Loucy (cell line): ENCODE results near the gene L3MBTL4.
"Not testable (repeated sequence)": the region's sequence is repeated elsewhere in the genome, so short reads cannot be mapped to it uniquely, and the experiment has no call there.

ENCODE experiments used
- H2AFZ ChIP-seq: fragments of 200-600 bp; sonication (generic); 2 replicates; pipeline ENCODE4 v1.6.0; 2016; ENCODE audit warnings: antibody characterized with exemption, mild to moderate bottlenecking, low read length, moderate library complexity
- H3F3A ChIP-seq: fragments of 200-600 bp; 2 replicates; pipeline ENCODE4 v1.6.0; 2016; ENCODE audit warnings: antibody characterized with exemption, low read depth, mild to moderate bottlenecking
- H3K27me3 ChIP-seq: fragments of 200-600 bp; sonication (generic); 2 replicates; pipeline ENCODE4 v1.6.1; 2014; ENCODE audit warnings: low read length, mild to moderate bottlenecking; ENCODE audit not compliant: insufficient read depth, poor library complexity, severe bottlenecking
- H3K36me3 ChIP-seq: fragments of 200-600 bp; sonication (generic); 2 replicates; pipeline ENCODE4 v1.6.1; 2016; ENCODE audit warnings: low read length; ENCODE audit not compliant: insufficient read depth
- H3K4me1 ChIP-seq: fragments of 200-600 bp; sonication (generic); 2 replicates; pipeline ENCODE4 v1.5.1; 2014; ENCODE audit warnings: low read length, mild to moderate bottlenecking; ENCODE audit not compliant: insufficient read depth, poor library complexity, severe bottlenecking
- H3K4me2 ChIP-seq: fragments of 200-600 bp; sonication (generic); 2 replicates; pipeline ENCODE4 v1.6.0; 2014; ENCODE audit warnings: antibody characterized with exemption, low read length, low read depth, mild to moderate bottlenecking; ENCODE audit not compliant: poor library complexity, severe bottlenecking
- H3K4me3 ChIP-seq: fragments of 200-600 bp; sonication (generic); 2 replicates; pipeline ENCODE4 v1.5.1; 2014; ENCODE audit warnings: low read length, mild to moderate bottlenecking, mixed read lengths; ENCODE audit not compliant: poor library complexity, severe bottlenecking
- H3K79me2 ChIP-seq: fragments of 200-600 bp; sonication (generic); 2 replicates; pipeline ENCODE4 v1.6.1; 2014; ENCODE audit warnings: low read length; ENCODE audit not compliant: insufficient read depth
- H3K9ac ChIP-seq: fragments of 200-600 bp; sonication (generic); 2 replicates; pipeline ENCODE4 v1.6.0; 2014; ENCODE audit warnings: mild to moderate bottlenecking, low read depth, low read length, moderate library complexity; ENCODE audit not compliant: poor library complexity, severe bottlenecking
- H3K9me2 ChIP-seq: fragments of 200-600 bp; sonication (generic); replicated peaks from 2 replicates; pipeline ENCODE4 v1.6.1; 2016; ENCODE audit warnings: low read depth, low read length, mixed read lengths
- H3K9me3 ChIP-seq: fragments of 200-600 bp; sonication (generic); 2 replicates; pipeline ENCODE4 v1.6.1; 2014; ENCODE audit warnings: mild to moderate bottlenecking, antibody characterized with exemption, low read length, low read depth; ENCODE audit not compliant: insufficient read depth
- H4K20me1 ChIP-seq: fragments of 200-600 bp; sonication (generic); 2 replicates; pipeline ENCODE4 v1.6.0; 2014; ENCODE audit warnings: antibody characterized with exemption, low read length, mild to moderate bottlenecking; ENCODE audit not compliant: insufficient read depth, poor library complexity, severe bottlenecking
- EZH2phosphoT487 ChIP-seq: fragments of 200-600 bp; IDR thresholded peaks from 2 replicates; pipeline ENCODE4 v1.6.1; 2018; ENCODE audit warnings: antibody characterized with exemption, mild to moderate bottlenecking, moderate library complexity, borderline replicate concordance
- TF ChIP-seq, protein P1 (sequence below): fragments of 200-600 bp; sonication (generic); conservative IDR thresholded peaks from 2 replicates; pipeline ENCODE4 v1.5.1; 2014; ENCODE audit warnings: mild to moderate bottlenecking, antibody characterized with exemption, low read length

Gene L3MBTL4

DNA sequence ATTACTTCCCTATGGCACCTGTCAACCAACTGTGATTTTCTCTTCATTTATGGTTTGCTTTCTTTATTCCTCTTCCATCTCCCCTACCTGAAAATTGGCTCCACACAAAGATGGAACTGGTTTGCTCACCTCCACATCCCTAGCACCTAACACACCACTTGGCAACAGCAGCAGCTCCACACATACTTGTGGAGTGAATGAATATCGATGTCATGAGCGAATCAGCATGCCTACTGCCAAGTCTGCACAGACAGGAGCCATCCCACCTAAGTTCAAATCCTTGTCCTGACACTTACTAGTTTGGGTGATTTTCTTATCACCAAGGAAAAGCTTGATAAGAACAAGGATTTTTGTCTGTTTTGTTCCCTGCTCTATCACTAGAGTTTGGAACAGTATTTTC, 328.0 kb downstream of the L3MBTL4 start:
- H3K79me2 ChIP-seq = no peaks in the 10 kb centered on the region
- no peaks in the 10 kb centered on the region for H3K27me3 ChIP-seq
- no peak overlapping the region for H3K4me3 ChIP-seq
- no peaks in the 10 kb centered on the region for H3F3A ChIP-seq
- H3K4me2 ChIP-seq = no peak overlapping the region
- no peaks in the 10 kb centered on the region for H4K20me1 ChIP-seq
- TF ChIP-seq EZH2phosphoT487 = no peak
- TF ChIP-seq, protein P1, sequence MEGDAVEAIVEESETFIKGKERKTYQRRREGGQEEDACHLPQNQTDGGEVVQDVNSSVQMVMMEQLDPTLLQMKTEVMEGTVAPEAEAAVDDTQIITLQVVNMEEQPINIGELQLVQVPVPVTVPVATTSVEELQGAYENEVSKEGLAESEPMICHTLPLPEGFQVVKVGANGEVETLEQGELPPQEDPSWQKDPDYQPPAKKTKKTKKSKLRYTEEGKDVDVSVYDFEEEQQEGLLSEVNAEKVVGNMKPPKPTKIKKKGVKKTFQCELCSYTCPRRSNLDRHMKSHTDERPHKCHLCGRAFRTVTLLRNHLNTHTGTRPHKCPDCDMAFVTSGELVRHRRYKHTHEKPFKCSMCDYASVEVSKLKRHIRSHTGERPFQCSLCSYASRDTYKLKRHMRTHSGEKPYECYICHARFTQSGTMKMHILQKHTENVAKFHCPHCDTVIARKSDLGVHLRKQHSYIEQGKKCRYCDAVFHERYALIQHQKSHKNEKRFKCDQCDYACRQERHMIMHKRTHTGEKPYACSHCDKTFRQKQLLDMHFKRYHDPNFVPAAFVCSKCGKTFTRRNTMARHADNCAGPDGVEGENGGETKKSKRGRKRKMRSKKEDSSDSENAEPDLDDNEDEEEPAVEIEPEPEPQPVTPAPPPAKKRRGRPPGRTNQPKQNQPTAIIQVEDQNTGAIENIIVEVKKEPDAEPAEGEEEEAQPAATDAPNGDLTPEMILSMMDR = no peak
- H3K4me1 ChIP-seq = no peaks in the 10 kb centered on the region
- H3K9me3 ChIP-seq = peaks cover 4% of the 10 kb centered on the region; the same call in 1 of the 2 replicates
- H3K36me3 ChIP-seq = no peaks in the 10 kb centered on the region
- no peak overlapping the region for H2AFZ ChIP-seq
- H3K9ac ChIP-seq = no peak overlapping the region
- no peaks in the 10 kb centered on the region for H3K9me2 ChIP-seq

DNA sequence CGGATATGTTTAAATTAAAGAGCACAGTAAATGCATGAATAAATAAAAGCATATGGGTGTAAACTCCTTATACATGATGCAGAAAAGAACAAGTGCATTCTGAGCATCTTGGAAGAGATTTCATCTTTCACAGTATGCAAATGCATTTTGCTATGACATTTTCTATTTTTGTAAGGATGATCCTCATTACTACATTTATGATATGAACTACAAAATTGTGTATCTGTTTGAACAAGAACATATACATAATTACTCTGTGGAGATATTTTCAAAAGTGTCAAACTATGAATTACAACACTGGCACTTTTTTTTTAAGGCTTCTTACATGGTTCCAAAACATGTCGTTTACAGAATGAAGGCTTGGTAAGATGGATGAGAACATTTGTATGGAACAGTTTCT, 335.3 kb downstream of the L3MBTL4 start:
- H3K27me3 ChIP-seq = no peaks in the 10 kb centered on the region
- no peak overlapping the region for H2AFZ ChIP-seq
- no peaks in the 10 kb centered on the region for H4K20me1 ChIP-seq
- H3K9me3 ChIP-seq = no peaks in the 10 kb centered on the region
- no peak overlapping the region for H3K4me2 ChIP-seq
- no peak overlapping the region for H3K4me3 ChIP-seq
- no peak for TF ChIP-seq EZH2phosphoT487
- TF ChIP-seq, protein P1 = no peak
- H3F3A ChIP-seq = no peaks in the 10 kb centered on the region
- H3K9ac ChIP-seq = no peak overlapping the region
- no peaks in the 10 kb centered on the region for H3K9me2 ChIP-seq
- no peaks in the 10 kb centered on the region for H3K36me3 ChIP-seq
- no peaks in the 10 kb centered on the region for H3K79me2 ChIP-seq
- no peaks in the 10 kb centered on the region for H3K4me1 ChIP-seq

GRCh38 chr18:6078877-6079276, 335.8 kb downstream of the L3MBTL4 start:
- Histone ChIP-seq H3K4me2 (no peak overlapping the region), H3K4me1 (no peaks in the 10 kb centered on the region), H3K4me3 (no peak overlapping the region), H3K27me3 (no peaks in the 10 kb centered on the region), H3F3A (no peaks in the 10 kb centered on the region), H2AFZ (no peak overlapping the region), H3K79me2 (no peaks in the 10 kb centered on the region), H4K20me1 (no peaks in the 10 kb centered on the region), H3K9ac (no peak overlapping the region), H3K36me3 (no peaks in the 10 kb centered on the region), H3K9me2 (no peaks in the 10 kb centered on the region), H3K9me3 (no peaks in the 10 kb centered on the region)
- TF ChIP-seq, protein P1 = no peak
- no peak for TF ChIP-seq EZH2phosphoT487

GRCh38 chr18:6072423-6072822, 342.3 kb downstream of the L3MBTL4 start:
- H3K27me3 ChIP-seq, H3F3A ChIP-seq, H2AFZ ChIP-seq, H3K9me3 ChIP-seq, H3K4me2 ChIP-seq, H3K4me1 ChIP-seq, H3K79me2 ChIP-seq, H3K9me2 ChIP-seq, H3K9ac ChIP-seq, H3K4me3 ChIP-seq, H3K36me3 ChIP-seq, H4K20me1 ChIP-seq: not testable (repeated sequence)
